Breast epithelium (tissue), 3 donors: ENCODE results near the gene FOCAD.

Experiments
- CTCF ChIP-seq, 3 donors: fragments of 450-650 bp; IDR thresholded peaks; one replicate each; pipeline ENCODE4 v1.5.1; 2016 to 2017; ENCODE audit warnings: antibody characterized with exemption in 3 of 3, mild to moderate bottlenecking in 3 of 3, moderate library complexity in 3 of 3
- POLR2A ChIP-seq: fragments of 450-650 bp; IDR thresholded peaks from one replicate; pipeline ENCODE4 v1.6.1; 2016; ENCODE audit warnings: antibody characterized with exemption, mild to moderate bottlenecking, moderate library complexity

GRCh38 chr9:20987521-20987920 is 303.5 kb downstream of the FOCAD start:
- TF ChIP-seq CTCF (IDR thresholded peaks at IDR 0.05) (no peak), POLR2A (no peak)
